Pancreas (tissue), 10 donors: ENCODE data around the gene RPL10. TPM values are rescaled to one million over a fixed set of nuclear protein-coding genes. Genes with fewer than 3 reads are reported as not detected.

Experiments
- ATAC-seq, 4 donors: fragments of 200-7000 bp; cut with Tn5 transposase; one replicate each; pipeline versions ENCODE4 v1.8.0 to v1.9.1; 2020; ENCODE audit warnings: mild to moderate bottlenecking in 4 of 4, moderate library complexity in 4 of 4
- DNase-seq, 6 donors: peaks; one replicate each; pipeline ENCODE4 v3.0.0-alpha.2; 2020
- FAIRE-seq: peaks from 2 replicates; lab custom pipeline; 2012; peaks lifted over from hg19 to GRCh38; lab: Jason Lieb, UNC
- H3K27ac ChIP-seq, 4 donors: fragments of 200-600 bp; sonication (generic); 1 replicate in 3 of 4; 2 replicates in 1 of 4; pipeline versions ENCODE4 v1.5.0 to v1.8.0; 2020
- H3K27me3 ChIP-seq, 4 donors: fragments of 200-600 bp; one replicate each; pipeline ENCODE4 v1.8.0; 2021
- H3K36me3 ChIP-seq, 3 donors: fragments of 200-600 bp; sonication (generic) in 1 of 3; one replicate each; pipeline versions ENCODE4 v1.5.0 to v1.8.0; 2020 to 2021
- H3K4me1 ChIP-seq, 3 donors: fragments of 200-600 bp; one replicate each; pipeline ENCODE4 v1.8.0; 2021
- H3K4me3 ChIP-seq, 4 donors: fragments of 200-600 bp; sonication (generic) in 2 of 4; one replicate each; pipeline versions ENCODE4 v1.5.0 to v1.8.0; 2020 to 2021
- H3K9me3 ChIP-seq, 4 donors: fragments of 200-600 bp; one replicate each; pipeline ENCODE4 v1.8.0; 2021
- CTCF ChIP-seq, 4 donors: fragments of 200-600 bp; sonication (generic) in 3 of 4; IDR thresholded peaks; one replicate each; pipeline versions ENCODE4 v1.5.0 to v1.8.0; 2021; ENCODE audit warnings: antibody characterized with exemption in 4 of 4
- WGBS, 2 donors: extraction: QIAGEN DNeasy Blood & Tissue Kit; methylation state at CpG; one replicate each; pipeline ENCODE4 v1.1.7; 2013; 5-methylcytosine and 5-hydroxymethylcytosine counted together
- intact Hi-C, 3 donors: fragments of 100-400 bp; cut with DNase I; formaldehyde crosslinking; loops; one replicate each; pipeline versions ENCODE4 v1.11.1 to v1.14.2; 2022
- polyA plus RNA-seq, 2 donors: library from polyadenylated mRNA; stranded (reverse); fragments of 200-250 nt; gene quantifications; one replicate each; pipeline ENCODE4 v1.2.3, GENCODE V29; 2013
- total RNA-seq, 6 donors: library from RNA; stranded (reverse); fragmentation: NEBNext Ultra II Directional in 4 of 6; extraction: Animal tissue kit (Norgen Biotek cat#: 25700) in 4 of 6; gene quantifications; one replicate each; pipeline versions ENCODE4 v1.2.1 to v1.2.4, GENCODE V29; 2021 to 2023
- donor health status: healthy with polysubstance abuse.
- donor health status: DM: no; HTN: no; CAD: no; lungs with moderate emphysema.
- donor health status: DM: no; HTN: no; CAD: no.
- donor health status: control.
- donor health status: control.
- donor health status: Bipolar disorder and iron deficiency.
- donor health status: DM: yes; HTN: yes; CAD: no.
- donor health status: DM: no; HTN: no; CAD: no.
- donor health status: DM: no; HTN: no; CAD: no.
- donor health status: DM: yes; HTN: yes; CAD: no.

The RPL10 gene
- total and polyA plus RNA-seq, 8 donors = 2,194 to 4,058 (median 3,145) TPM

GRCh38 chrX:154433605-154434004 lies 35.4 kb downstream of the RPL10 start:
- no peak overlapping the region for H3K27ac ChIP-seq
- DNase-seq = no peak
- FAIRE-seq = no peak
- no peak for ATAC-seq
- H3K27me3 ChIP-seq = no peaks in the 10 kb centered on the region
- no peaks in the 10 kb centered on the region for H3K9me3 ChIP-seq
- H3K36me3 ChIP-seq = no peaks in the 10 kb centered on the region
- no peaks in the 10 kb centered on the region for H3K4me1 ChIP-seq
- 81 to 93% methylated on average over 7 of the region's 7 CpGs for WGBS, 2 donors
- intact Hi-C loops = no loop called here
- no peak overlapping the region for H3K4me3 ChIP-seq
- TF ChIP-seq CTCF (IDR thresholded peaks at IDR 0.05) = no peak

DNA sequence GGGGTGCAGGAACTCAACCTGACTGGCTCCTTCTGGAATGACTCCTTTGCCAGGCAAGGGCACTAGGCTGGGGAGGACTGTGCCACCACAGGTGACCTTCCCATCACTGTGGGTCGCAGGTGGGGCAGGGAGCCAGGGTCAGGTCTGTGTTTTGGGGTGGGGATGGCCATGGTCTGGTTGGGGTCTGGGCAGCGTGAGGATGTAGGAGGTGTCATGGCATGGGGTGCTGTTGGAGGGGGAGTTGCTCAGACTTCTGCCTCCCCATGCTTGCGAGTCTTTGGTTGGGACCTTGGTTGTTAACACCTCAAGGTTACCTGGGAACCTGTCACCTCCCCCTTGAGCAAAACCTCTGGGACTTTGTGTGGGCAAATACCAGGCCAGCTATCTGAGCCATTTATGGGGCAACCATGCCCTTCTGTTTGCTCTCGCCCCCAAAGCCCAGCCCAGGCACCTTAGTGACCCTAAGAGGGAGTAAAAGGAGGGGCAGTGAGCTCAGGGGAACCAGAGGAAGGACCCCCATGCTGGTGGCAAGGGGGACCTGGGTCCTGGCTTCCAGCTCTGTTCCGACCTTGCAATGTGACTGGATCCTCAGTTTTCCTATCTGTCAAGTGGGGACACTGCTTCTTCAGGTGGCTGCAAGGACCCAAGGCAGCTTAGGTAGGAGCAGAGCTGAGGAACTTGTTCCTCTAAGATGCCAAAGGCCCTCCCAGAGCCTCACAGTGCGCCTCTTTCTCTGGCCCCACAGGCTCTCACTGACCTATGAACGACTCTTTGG lies 36.4 kb downstream of the RPL10 start:
- Histone ChIP-seq H3K4me3 (no peak overlapping the region), H3K4me1 (no peaks in the 10 kb centered on the region), H3K9me3 (no peaks in the 10 kb centered on the region), H3K27ac (no peak overlapping the region), H3K27me3 (no peaks in the 10 kb centered on the region), H3K36me3 (no peaks in the 10 kb centered on the region)
- FAIRE-seq (no peak), ATAC-seq (no peak), DNase-seq (no peak)
- 79 to 86% methylated on average over 7 of the region's 7 CpGs for WGBS, 2 donors
- intact Hi-C loops = no loop called here
- TF ChIP-seq CTCF (IDR thresholded peaks at IDR 0.05) = no peak

DNA sequence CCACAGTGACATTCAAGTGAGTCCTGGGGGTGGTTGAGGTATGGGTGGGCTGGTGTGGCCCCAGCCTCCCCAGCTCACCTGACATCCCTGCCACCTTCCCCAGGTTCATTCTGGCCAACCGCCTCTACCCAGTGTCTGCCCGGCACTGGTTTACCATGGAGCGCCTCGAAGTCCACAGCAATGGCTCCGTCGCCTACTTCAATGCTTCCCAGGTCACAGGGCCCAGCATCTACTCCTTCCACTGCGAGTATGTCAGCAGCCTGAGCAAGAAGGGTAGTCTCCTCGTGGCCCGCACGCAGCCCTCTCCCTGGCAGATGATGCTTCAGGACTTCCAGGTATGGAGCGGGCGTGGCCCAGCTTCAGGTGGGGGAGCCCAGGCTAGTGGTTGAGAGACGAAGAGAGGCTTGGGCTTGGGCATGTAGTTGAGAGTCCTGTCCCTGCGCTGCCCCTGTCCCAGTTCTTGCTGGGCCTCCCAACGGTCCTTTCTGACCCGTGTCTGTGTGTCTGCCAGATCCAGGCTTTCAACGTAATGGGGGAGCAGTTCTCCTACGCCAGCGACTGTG lies 37.1 kb downstream of the RPL10 start:
- FAIRE-seq (no peak), ATAC-seq (no peak), DNase-seq (peak in 1 of 6 donors; percentile 57)
- WGBS, 2 donors = 86 to 91% methylated on average over 19 of the region's 19 CpGs
- intact Hi-C loops = no loop called here
- H3K4me1 ChIP-seq = no peaks in the 10 kb centered on the region
- H3K4me3 ChIP-seq = no peak overlapping the region
- no peaks in the 10 kb centered on the region for H3K9me3 ChIP-seq
- no peak for TF ChIP-seq CTCF (IDR thresholded peaks at IDR 0.05)
- H3K36me3 ChIP-seq = no peaks in the 10 kb centered on the region
- no peak overlapping the region for H3K27ac ChIP-seq
- no peaks in the 10 kb centered on the region for H3K27me3 ChIP-seq

- FAIRE-seq = no peak
- peak; percentile 40 to 74 (median 58) for ATAC-seq
- DNase-seq = peak in 2 of 6 donors; percentile 24 to 64
Measured at GRCh38 chrX:154436374-154436982, 38.3 kb downstream of the RPL10 start.

More at GRCh38 chrX:154436374-154436982, 38.3 kb downstream of the RPL10 start:
- intact Hi-C loops = no loop called here
- Histone ChIP-seq H3K27me3 (no peaks in the 10 kb centered on the region), H3K36me3 (no peaks in the 10 kb centered on the region), H3K4me3 (peak overlapping the region; percentile 47 to 67 (median 59)), H3K9me3 (no peaks in the 10 kb centered on the region), H3K4me1 (no peaks in the 10 kb centered on the region), H3K27ac (peak overlapping the region in 3 of 4 donors; percentile 57 to 75 (median 58))
- no peak for TF ChIP-seq CTCF (IDR thresholded peaks at IDR 0.05)
- 8 to 33% methylated on average over 37 to 54 of the region's 78 CpGs for whole genome bisulfite sequencing, 2 donors
